GM18909 (cell line): Measurements from ENCODE around the gene NIT1.
A peak's percentile ranks its signal among the peaks of the same experiment; 100 is the strongest.

ENCODE experiments used
- ATAC-seq: cut with Tn5 transposase; IDR thresholded peaks from one replicate; pipeline ENCODE4 v1.9.1; 2021; ENCODE audit warnings: mild to moderate bottlenecking; ENCODE audit not compliant: unreplicated experiment, poor library complexity

NIT1 gene, protein sequence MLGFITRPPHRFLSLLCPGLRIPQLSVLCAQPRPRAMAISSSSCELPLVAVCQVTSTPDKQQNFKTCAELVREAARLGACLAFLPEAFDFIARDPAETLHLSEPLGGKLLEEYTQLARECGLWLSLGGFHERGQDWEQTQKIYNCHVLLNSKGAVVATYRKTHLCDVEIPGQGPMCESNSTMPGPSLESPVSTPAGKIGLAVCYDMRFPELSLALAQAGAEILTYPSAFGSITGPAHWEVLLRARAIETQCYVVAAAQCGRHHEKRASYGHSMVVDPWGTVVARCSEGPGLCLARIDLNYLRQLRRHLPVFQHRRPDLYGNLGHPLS

DNA sequence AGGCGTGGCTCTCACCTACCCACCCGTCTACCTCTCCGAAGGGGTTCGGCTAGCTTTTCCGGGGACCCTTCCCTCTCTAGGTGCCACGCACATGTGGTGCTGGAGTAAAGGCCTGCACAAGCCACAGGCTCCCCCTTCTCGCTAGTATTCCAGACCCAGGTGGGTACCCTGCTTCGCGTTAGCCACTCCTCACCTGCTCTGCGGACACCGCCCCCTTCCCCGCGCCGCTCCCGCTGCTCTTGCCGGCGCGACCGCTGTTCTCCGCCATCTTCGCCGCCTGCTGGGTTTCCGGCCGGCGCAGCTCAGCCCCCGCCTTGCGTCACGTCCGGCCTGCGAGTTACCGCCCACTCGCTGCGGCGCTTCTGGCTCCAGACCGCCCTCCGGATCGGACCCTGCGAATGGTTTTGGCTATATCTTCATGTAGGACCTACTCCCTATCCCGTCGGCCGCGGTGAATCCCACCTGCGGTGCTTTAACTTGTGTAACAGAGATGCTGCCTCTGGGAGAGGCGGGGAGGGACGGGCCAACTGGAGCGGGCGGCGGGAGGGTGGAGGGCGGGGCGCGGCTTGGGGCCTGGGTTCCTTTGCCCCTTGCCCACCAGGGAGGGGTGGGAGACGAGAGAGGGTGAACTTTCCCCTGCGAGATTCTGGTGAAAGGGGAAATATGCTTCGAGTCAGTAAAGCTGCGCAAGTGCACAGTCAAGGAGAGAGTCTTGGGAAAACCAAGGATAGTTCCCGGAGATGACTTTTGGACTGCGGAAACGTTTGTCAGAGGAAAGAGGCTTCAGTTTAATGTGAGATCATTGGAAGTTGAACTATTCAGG is at the start of gene NIT1, which contains the start of gene PFDN2:
TSS of gene NIT1 (plus strand) at position 347 of the 823 bp plus-strand sequence. CDS start at position 419, 72 bp downstream.
TSS of gene PFDN2 (minus strand) at position 279 of the 823 bp plus-strand sequence. CDS start at position 268, 11 bp downstream.
- ATAC-seq: peak; percentile 82

DNA sequence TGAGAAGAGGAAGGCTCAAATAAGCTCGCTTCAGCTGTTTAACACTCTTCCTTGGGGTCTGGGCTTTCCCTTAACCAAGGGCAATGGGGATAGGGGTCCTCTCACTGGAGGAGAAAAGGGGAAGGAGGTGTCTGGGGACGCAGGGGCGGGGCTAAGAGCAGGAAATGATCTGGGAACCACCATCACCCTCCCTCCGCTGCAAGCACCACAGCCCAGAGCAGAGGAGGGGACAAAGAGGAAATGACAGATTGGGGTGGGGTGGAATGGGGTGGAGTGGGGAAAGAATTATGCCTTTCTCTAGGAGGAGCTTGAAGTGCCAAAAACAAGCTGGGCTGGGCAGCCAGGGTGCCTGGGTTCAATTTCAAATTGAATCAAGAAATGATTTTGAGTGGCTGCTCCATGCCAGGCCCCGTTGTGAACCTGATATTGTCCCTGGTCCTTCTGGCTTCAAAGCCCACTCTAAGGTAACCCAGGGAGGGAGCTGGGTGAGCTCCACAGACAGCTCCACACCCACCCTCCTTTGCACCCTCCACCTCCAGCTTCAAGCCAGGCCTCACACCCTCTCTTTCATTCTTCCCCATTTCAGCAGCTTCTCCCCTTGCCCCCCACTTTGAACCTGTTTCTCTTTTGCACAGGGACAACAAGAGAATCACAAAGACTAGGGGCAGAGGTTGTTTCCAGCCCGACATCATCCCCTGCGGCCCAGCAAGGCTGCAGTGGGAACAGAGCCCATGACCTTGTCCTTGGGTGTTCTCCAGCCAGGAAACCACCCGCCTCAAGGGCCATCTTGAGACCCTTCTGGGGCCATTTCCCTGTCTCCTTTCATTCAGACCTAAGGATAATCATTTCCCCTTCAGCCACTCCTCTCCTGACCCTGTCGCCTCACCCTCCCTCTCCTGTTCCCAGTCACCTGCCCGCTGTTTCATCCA is 49.3 kb upstream of the NIT1 start:
- ATAC-seq: peak; percentile 58

DNA sequence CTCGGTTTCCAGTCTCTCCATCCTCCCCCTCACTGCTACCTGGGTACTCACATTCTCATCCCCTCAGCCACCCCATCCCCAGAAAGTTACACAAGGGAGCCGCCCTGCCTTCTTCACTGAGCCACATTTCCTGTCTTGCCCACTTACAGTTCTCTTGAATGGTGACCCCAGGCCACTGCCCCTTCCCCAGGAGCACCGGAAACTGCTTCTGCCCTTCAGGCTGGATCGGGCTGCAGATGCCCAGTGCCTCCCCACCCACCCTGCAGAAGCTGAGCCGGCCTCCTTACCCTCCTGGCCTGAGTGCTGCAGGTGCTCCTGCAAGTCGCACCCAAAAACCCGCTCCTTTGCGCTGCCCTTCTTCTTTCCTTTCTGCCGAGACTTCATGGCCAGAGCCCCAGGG is 48.7 kb upstream of the NIT1 start:
- ATAC-seq: peak; percentile 3

DNA sequence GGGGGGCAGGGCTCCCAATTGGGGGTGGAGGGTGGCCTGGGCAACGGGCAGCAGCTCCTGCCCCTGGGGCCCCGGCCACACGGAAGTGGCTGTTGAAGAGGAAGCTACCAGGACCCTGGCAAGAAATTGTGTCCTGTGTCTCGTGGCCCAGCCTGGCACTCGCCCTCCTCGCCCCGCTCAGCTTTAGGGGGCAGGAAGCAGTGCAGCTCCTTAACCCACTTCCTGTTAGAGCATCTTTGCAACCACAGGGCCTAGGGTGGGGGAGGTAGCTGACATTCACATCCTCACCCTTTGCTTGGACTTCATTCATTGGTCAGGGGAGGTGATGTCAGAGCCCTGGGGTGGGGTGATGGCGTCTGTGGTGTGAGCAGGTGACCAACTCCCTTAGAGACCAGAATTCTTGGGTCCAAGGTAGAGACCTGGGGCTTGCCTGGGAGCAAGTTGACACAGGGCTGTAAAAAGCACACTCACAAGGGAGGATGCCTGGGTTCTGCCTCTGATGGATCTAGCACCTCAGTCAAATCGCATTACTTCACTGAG is 48.1 kb upstream of the NIT1 start, which contains the start of gene ARHGAP30:
TSS of gene ARHGAP30 (minus strand) at position 161 of the 540 bp plus-strand sequence. CDS start 267 bp downstream, outside the sequence.
- ATAC-seq: peak; percentile 82

DNA sequence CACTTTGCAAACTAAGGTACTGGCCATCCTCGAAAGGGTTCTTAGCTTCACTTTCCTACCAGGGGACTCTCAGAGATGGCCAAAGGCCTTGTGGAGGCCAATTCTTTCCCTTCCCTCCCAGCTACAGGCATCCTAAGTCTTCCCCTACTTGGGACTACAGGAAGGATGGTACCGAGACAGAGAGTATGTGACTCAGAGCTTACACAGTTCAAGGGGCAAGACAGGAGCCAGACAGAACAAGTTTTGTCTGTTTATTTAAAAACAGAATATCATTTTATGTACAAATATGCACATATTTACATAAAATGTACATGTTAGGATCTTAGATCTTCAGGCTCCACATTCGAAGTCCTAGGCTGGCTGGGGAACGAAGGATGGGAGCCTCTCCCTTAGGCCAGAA is 47.1 kb upstream of the NIT1 start:
- no peak for ATAC-seq

DNA sequence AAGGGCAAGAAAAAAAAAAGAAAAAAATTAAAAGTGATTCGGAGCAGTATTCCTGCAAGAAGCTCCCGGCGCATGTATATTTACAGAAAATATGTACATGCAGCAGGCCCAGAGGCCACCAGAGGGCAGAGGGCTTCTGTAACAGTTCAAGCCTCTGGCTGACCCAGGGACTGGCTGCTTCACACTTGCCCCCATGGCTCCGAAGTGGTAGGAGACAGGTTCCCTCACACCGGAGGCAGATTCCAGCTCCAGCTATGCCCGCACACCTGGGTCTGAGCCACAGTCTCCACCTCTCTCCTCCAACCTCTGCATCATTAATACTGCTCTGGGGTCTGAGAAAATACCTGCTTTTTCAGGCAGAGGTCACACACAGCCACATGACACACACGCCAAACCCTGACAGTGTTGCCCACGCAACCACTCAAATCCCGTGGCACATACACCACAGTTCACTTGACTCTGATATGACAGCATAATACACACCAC is 46.0 kb upstream of the NIT1 start:
- no peak for ATAC-seq

DNA sequence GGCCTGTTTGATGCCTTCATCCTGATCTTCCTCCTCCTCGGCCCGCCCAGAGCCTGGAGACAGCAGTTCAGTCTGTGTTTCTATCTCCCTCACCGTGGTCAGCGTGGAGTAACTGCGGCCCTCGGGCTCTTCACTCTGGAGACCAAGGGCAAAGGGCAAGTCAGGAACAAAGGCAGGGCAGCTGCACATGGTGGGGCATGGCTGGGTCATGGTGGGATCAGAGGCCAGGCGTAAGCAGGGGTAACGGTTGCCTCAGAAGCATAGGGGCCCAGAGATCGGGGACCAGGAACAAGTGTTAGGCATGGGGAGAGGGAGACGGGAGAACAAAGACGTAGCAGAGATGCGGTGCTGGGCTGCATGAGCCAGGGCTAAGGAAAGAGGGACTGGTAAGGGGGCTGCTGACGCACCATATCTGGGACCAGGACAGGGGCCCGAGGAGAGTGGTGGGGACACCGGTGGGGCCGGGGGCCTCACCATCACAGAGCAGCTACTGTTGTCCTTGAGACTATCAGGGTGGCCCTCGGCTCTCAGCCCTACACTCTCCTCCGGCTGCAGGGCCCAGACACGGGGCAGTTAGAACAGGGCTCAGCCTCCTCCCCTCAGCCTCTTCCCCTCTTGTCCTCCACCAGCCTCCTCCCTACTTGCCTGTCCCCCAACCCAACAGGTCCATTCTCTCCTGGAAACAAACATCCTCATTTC is 45.0 kb upstream of the NIT1 start:
- no peak for ATAC-seq

DNA sequence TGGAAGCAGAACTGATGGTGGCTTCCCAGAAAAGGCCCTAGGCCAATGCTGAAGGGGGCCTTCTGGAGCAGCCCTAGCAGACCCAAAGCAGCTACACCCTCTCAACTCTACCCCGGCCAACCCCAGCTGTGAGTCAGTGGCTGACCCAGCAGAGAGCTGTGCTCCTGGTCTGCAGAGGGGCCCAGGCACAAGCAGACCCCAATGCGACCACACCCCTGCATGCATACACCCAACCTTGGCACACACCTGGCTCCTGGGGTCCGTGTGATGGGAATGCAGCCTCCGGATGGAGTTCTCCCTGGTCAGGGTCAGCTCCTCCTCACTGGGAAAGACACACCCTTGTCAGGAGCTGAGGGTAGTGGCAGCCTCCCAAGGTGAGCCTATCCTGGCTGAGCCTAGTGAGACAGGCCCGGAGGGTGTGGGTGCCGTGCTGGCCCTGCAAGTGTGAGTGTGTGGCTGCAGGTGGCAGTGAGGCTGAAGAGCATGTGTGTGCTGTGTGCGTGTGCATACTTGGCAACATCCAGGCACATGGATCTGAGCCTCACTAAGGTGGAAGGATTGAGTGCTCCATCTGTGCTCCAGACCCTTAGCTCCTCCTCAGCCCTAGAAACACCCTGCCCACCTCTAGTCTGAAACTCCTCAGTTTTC is 44.3 kb upstream of the NIT1 start:
- ATAC-seq: no peak

DNA sequence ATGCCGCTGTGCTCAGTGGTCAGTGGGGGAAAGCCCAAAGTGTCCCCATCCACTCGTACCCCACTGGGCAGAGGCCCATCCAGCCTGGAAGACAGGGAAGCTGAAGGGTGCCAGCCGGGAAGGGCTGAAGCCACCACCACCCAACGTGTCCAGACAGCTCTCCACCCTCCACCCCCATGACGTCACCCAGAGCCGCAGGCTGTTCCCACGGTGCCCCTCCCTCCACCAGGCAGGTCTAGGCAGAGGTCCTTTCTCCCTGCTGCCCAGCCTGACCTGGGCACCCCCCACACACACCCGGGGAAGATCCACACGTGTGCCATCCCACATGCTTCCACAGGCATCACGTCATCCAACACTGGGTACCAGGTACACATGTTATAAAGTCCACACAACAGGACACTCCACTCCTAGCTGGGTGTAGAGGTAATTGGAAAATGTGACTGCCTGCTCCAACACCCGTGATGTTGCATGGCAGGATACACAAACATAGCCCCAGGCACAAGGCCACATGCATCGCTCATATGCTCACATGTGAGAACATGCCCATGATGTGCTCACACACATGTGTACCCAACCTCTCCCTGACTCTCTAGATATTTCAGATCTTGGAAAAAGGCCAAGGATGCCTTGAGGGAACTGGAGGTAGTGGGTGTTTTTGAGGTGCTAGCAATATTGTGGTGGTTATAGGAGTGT is 43.1 kb upstream of the NIT1 start:
- no peak for ATAC-seq

DNA sequence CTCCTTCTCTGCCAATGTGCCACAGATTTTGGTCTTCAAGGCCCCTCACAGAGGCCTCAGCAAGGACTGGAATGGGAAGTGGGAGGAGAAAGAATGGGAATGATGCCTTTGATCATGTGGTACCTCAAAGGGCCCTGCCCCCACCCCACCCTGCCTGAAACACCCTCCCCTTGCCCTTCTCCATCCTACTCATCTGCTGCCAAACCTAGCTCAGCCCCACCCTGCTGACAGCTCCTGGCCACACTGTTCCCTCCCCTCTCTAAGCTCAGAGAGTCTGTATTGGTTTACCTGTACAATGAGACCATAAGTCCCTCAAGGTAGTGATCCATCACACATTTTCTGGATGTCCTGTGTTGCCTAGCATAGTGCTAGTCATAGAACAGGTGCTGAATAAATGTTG is 41.5 kb upstream of the NIT1 start:
- ATAC-seq: no peak

DNA sequence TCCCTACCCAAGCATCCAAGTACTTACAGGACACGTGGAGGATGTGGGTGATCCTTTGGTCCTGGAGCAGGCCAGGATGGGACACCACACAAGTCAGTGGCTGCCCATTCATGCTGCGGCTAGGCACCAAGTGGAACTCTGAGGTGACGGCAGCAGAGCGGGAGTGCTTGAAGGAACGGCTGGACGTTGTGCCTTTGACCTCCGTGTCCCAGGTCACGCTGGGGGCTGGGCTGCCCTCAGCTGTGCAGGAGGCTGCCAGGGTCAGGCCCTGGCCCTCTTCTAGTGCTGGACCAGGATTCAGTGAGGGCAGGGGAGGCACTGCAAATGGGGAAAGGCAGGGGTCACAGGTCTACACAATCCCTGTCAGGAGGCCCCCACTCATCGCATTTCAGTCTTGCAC is 40.5 kb upstream of the NIT1 start:
- no peak for ATAC-seq

DNA sequence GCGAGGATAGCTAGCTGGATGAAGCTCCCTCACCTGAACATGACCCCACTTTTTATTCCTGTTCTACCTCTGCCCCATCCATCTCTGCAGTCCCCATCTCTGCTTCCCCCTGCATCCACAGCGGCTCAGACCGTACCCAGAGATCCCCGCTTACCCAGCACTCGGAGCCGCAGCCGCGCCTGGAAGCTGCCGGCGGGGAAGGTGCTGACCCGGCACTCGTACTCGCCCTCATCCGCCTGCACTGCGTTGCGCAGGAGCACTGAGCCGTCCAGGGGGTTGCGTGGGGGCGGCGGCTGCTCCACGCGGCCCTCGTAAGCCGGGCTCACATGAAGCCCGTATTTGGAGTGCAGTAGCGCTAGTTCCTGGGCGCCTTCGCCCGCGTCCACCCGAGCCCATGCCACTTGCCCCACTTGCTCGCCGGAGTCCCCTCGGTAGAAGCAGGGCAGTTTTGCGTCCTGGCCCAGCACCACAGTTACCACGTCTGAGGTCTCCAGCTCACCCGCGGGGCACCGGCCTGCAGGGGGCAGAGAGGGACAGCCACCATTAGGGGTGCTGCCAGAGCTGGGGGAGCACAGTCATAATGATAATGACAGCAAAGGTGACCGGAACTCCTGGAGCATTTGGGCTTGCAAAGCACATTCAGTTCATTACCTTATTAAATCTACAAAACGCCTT is 38.3 kb upstream of the NIT1 start:
- no peak for ATAC-seq

DNA sequence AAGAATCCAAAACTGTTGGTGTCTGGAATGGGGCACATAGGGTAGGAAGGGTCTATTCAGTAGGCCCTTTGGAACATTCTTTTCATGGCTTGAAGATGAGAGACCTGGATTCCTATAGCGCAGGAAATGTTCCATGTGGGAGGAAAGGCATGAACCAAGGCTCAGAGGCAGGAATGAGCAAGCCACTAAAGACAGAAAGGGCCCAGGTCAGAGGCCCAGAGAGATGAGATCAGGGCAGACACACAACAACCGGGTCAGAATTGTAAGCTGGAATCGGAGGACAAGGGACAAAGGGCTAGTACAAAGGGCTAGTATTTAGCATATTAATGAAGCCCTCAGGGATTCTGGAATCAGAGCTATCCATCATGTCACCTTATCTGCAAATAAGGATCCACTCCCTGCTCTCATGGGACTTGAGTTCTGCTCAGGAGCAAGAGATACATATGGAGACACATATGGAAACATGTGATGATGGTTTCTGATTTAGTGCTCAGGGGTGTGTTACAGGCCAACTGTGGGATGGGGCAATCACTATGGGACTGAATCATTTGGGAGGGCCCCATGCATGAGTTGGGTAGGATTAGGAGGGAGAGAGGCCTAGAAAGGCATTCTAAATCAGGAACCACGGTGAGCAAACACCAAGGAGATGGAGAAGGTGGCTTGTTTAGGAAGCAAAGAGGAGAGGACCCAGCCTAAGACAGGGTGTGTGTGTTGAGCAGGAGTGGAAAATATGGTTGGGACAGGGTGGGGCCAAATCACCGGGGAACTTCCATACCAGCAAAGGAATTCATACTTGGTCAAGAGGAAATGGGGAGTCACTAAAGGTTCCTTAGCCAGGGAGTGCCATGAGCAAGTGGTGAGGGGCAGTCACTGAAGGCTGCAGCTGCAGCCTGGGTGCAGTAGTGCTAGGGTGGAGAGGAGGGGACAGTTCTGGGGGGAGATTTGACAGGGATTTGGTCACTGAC is 37.2 kb upstream of the NIT1 start:
- ATAC-seq: no peak

DNA sequence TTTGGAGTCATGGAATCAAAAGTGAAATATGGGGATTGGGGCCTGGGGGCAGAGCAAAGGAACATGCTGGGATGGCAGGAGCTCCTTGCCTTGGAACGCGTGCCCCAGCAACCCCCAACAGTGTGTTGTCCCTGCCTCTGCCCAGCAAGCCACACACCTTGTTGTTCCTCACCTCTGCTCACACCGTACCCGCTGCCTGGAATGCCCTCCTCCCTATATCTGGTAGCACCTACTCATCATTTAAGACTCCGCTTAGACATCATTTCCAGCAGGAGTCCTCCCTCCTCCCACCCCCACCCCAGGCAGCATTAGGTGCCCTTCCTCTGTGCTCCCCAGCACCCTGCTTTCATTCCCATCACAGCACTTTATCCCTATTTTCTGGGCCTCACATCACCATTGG is 36.4 kb upstream of the NIT1 start:
- no peak for ATAC-seq

DNA sequence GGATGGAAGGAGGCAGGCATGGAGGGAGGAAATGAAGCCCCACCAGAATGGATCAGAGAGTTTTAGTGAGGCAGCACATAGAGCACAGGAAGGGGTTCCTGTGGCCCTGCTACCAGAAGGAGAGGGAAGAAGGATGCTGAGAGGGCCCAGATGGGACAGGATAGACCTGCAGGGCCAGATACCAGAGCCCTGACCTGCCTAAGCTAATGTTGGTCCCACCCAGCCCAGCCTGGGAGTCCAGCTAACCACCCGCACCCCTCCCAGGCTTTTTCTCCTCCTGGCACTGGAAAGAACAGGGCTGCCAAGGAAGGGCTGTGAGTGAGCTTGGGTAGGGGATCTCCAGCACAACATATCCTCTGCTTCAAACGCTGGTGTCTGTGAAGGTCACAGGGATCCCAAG is 35.4 kb upstream of the NIT1 start:
- no peak for ATAC-seq

DNA sequence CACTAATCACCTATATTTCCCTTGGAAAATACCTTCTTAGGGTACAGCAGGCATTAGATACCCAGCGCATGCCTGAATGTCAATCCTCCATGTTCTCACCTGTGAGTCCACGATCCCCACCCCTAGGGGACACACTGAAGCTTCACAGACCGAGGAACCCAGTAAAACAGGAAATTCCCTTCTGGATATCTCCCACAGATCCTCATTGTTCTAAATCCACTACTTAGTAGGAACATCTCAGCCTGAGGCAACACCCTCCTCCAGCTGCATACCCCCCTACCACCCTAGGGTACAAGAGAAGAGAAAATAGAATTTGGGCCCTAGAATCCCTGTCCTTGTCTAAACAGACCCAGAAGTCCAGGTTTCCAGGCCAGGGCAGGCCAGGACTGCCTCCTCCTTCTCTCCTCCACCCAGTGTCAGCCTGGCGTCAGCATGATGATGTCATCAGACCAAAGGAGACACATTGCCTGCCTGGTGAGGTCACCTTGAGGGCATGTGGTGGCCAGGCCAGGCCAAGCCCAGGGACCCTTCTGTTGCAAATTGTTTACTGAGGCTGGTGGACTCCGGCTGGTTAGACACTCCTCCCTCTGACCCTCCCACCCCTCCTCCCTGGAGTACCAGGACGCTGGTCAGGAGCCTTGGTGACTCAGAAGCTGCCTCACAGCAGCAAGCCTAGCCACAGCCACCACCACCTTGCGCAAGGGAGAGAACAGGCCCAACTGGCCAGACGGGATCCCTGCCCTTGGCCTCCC is 34.7 kb upstream of the NIT1 start:
- no peak for ATAC-seq
